ENCODE measurements around the gene DMXL1.

DNA sequence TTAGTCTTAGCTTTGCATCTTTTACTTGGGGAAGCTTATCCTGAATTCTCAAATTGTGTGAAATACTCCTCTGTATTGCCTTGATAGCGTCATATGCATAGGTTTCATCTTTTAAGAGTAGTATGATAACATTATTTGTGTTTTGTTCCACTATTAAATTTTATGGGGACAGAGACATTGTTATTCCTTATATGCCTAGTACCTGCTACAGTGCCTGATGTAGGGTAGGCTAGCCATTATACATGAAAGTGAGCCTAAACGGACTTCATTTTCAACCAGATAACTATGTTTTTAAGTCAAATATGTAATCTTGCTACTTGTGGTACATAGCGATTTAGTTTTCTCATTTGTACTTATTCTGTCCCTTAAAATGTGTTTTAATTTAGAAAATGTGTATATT, 105.9 kb downstream of the DMXL1 start:
- TF ChIP-seq, protein P1, sequence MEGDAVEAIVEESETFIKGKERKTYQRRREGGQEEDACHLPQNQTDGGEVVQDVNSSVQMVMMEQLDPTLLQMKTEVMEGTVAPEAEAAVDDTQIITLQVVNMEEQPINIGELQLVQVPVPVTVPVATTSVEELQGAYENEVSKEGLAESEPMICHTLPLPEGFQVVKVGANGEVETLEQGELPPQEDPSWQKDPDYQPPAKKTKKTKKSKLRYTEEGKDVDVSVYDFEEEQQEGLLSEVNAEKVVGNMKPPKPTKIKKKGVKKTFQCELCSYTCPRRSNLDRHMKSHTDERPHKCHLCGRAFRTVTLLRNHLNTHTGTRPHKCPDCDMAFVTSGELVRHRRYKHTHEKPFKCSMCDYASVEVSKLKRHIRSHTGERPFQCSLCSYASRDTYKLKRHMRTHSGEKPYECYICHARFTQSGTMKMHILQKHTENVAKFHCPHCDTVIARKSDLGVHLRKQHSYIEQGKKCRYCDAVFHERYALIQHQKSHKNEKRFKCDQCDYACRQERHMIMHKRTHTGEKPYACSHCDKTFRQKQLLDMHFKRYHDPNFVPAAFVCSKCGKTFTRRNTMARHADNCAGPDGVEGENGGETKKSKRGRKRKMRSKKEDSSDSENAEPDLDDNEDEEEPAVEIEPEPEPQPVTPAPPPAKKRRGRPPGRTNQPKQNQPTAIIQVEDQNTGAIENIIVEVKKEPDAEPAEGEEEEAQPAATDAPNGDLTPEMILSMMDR (IDR thresholded peaks at IDR 0.05): no peak
- no peak for TF ChIP-seq POLR2A (IDR thresholded peaks at IDR 0.05)

Measured in gastroesophageal sphincter (tissue), 3 donors.